CD8-positive, alpha-beta memory T cell (primary cell): ENCODE data around the gene PPP2R5C. TPM values are rescaled to one million over a fixed set of nuclear protein-coding genes. Genes with fewer than 3 reads are reported as not detected.

ENCODE experiments used
- CTCF ChIA-PET: fragments of 350-600 bp; sonication (Branson Sonifier 250); formaldehyde crosslinking; loops from one replicate; lab custom pipeline; 2021; ENCODE audit warnings: antibody characterized with exemption; lab: Charles Lee
- POLR2A ChIA-PET: fragments of 350-600 bp; sonication (Branson Sonifier 250); formaldehyde crosslinking; loops from one replicate; lab custom pipeline; 2021; ENCODE audit warnings: antibody characterized with exemption; lab: Charles Lee
- DNase-seq, 5 donors: peaks; one replicate each; pipeline versions ENCODE4 v3.0.0 to v3.0.0-alpha.2; 2020 to 2022; ENCODE audit warnings: mixed read lengths in 1 of 5
- H3K27ac ChIP-seq: one replicate; pipeline ENCODE4 v1.7.0; 2013; ENCODE audit warnings: low read depth, mild to moderate bottlenecking, low read length, moderate library complexity
- H3K27me3 ChIP-seq: 2 replicates; pipeline ENCODE4 v1.7.0; 2013; ENCODE audit warnings: low read length, mild to moderate bottlenecking; ENCODE audit not compliant: insufficient read depth, poor library complexity, severe bottlenecking
- H3K36me3 ChIP-seq: 2 replicates; pipeline ENCODE4 v1.7.0; 2013; ENCODE audit warnings: mild to moderate bottlenecking, low read length, moderate library complexity; ENCODE audit not compliant: insufficient read depth
- H3K4me1 ChIP-seq: 2 replicates; pipeline ENCODE4 v1.7.0; 2013; ENCODE audit warnings: mild to moderate bottlenecking, low read length, moderate library complexity; ENCODE audit not compliant: insufficient read depth
- H3K4me3 ChIP-seq: 2 replicates; pipeline ENCODE4 v1.7.0; 2013; ENCODE audit warnings: mild to moderate bottlenecking, low read length
- H3K9me3 ChIP-seq: 2 replicates; pipeline ENCODE4 v1.7.0; 2013; ENCODE audit warnings: mild to moderate bottlenecking, low read length
- H3K27ac Mint-ChIP-seq, 8 donors: one replicate each; pipeline ENCODE4 v1.8.0; 2020 to 2021; ENCODE audit warnings: mixed read lengths in 8 of 8, mild to moderate bottlenecking in 6 of 8, inconsistent platforms in 3 of 8, moderate library complexity in 3 of 8
- H3K27me3 Mint-ChIP-seq, 2 donors: one replicate each; pipeline ENCODE4 v1.8.0; 2020 to 2021; ENCODE audit warnings: mixed read lengths in 2 of 2, mild to moderate bottlenecking in 1 of 2, moderate library complexity in 1 of 2
- H3K36me3 Mint-ChIP-seq, 3 donors: one replicate each; pipeline ENCODE4 v1.8.0; 2020 to 2021; ENCODE audit warnings: mixed read lengths in 3 of 3, inconsistent platforms in 1 of 3, mild to moderate bottlenecking in 1 of 3
- H3K4me1 Mint-ChIP-seq, 3 donors: one replicate each; pipeline ENCODE4 v1.8.0; 2020 to 2021; ENCODE audit warnings: mixed read lengths in 3 of 3, inconsistent platforms in 1 of 3, mild to moderate bottlenecking in 1 of 3
- H3K4me3 Mint-ChIP-seq, 7 donors: one replicate each; pipeline ENCODE4 v1.8.0; 2020 to 2021; ENCODE audit warnings: mixed read lengths in 7 of 7, mild to moderate bottlenecking in 6 of 7, moderate library complexity in 4 of 7, inconsistent platforms in 2 of 7
- H3K9me3 Mint-ChIP-seq, 5 donors: one replicate each; pipeline ENCODE4 v1.8.0; 2020 to 2022; ENCODE audit warnings: mixed read lengths in 5 of 5, mild to moderate bottlenecking in 3 of 5, moderate library complexity in 2 of 5, inconsistent platforms in 1 of 5
- polyA plus RNA-seq: library from polyadenylated mRNA; unstranded; fragments of 300-500 nt; fragmentation: Illumina TruSeq; gene quantifications from one replicate; pipeline ENCODE4 v1.2.3, GENCODE V29; 2021
- total RNA-seq, 2 experiments: library from RNA; stranded (reverse); gene quantifications; one replicate each; pipeline ENCODE4 v1.2.3, GENCODE V29; 2021

Gene PPP2R5C
- total and polyA plus RNA-seq, 3 experiments from 2014 or later = 278 to 342 (median 307) TPM

DNA sequence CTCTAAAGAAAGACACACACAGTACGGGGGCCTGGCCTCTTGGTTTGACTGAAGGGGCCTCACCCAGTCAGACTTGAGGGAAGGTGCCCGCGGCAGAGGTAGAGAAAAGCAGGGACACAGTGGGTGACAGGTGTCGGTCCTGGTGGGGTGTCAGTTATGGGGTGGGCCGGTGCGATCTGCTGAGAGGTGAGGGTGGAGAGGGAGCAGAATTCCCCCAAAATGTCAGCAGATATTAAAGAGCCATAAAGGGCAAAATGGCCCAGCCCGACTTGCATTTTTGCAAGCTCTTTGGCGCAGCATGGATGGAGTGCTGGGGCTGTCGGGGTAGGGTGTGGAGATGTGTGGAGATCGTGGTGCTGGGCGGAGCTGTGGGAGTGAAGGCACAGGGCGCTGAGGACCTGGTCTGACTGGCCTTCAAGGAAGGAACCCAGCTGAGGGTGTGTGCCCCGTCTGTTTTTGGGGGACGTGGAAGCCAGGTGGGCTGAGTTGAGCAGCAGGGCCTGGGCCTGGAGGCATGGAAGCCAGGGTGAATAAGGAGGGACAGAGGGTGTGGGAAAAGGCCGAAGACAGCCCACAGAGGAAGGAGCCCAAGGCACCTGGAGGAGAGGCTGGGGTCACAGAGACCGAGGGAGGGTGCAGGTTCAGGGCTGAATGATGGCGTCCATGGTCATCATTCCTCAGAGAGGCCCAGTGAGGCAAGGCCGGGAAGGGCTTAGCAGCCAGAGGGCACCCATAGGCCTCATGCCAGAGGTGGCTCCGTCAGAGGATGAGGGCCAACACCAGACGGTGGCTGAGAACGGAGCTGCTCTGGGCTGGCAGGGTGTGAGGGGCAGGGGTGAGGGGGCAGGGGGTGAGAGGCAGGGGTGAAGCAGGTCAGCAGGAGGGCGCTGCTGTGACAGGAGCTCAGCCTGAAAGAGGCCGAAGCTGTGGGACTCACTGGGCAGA, 154.6 kb downstream of the PPP2R5C start:
- Mint-ChIP-seq H3K27me3 (no peaks in the 10 kb centered on the region), H3K9me3 (no peaks in the 10 kb centered on the region), H3K27ac (peak overlapping the region in 7 of 8 donors; percentile 14 to 97 (median 58)), H3K4me1 (peaks cover 0 to 6% (median 1%) of the 10 kb centered on the region in 3 donors), H3K4me3 (no peak overlapping the region), H3K36me3 (peaks cover 0 to 89% (median 17%) of the 10 kb centered on the region in 3 donors)
- DNase-seq = no peak
- Histone ChIP-seq H3K9me3 (no peaks in the 10 kb centered on the region), H3K27ac (no peak overlapping the region), H3K36me3 (peaks cover 54% of the 10 kb centered on the region), H3K27me3 (no peaks in the 10 kb centered on the region), H3K4me1 (no peaks in the 10 kb centered on the region), H3K4me3 (no peak overlapping the region)
- ChIA-PET CTCF (no interaction called here), POLR2A (no interaction called here)

DNA sequence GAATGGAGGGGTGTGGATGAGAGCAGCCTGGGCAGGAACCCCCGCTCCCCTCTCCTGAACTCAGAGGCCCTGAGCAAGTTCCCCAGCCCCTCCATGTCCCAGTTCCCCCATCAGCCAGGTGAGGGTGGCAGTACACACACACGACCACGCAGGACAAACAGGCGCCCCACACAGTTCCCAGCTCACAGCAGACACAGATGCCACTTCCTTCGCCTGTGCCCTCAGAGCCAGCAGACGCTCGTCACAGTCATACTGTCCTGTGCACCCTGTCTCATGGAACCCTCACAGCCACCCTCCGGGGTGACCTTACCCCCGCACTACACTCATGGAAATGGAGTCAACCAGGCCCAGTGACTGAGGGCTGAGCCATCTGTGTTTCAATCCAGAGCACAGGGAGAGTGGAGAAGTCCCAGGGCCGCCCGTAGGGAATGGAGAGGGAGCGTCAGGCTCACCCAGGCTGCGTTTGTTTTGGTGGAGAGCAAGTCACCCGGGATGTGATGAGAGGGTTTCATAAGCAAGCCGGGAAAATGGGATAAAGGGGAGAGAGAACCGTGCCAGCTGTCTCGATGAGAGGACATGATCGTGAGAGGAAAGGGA, 155.4 kb downstream of the PPP2R5C start:
- Histone ChIP-seq H3K9me3 (no peaks in the 10 kb centered on the region), H3K27ac (no peak overlapping the region), H3K4me3 (no peak overlapping the region), H3K27me3 (no peaks in the 10 kb centered on the region), H3K36me3 (peaks cover 54% of the 10 kb centered on the region), H3K4me1 (no peaks in the 10 kb centered on the region)
- H3K27me3 Mint-ChIP-seq = no peaks in the 10 kb centered on the region
- H3K4me1 Mint-ChIP-seq = peaks cover 0 to 6% (median 1%) of the 10 kb centered on the region in 3 donors
- ChIA-PET CTCF (no interaction called here), POLR2A (interaction anchor here (0.5 kb wide), 1 partner anchor 12 kb away, joined by 3 read pairs; no protein-coding TSS in a partner anchor)
- no peak overlapping the region for H3K4me3 Mint-ChIP-seq
- no peaks in the 10 kb centered on the region for H3K9me3 Mint-ChIP-seq
- H3K27ac Mint-ChIP-seq = peak overlapping the region in 7 of 8 donors; percentile 18 to 84 (median 66)
- peaks cover 0 to 90% (median 19%) of the 10 kb centered on the region in 3 donors for H3K36me3 Mint-ChIP-seq
- no peak for DNase-seq

DNA sequence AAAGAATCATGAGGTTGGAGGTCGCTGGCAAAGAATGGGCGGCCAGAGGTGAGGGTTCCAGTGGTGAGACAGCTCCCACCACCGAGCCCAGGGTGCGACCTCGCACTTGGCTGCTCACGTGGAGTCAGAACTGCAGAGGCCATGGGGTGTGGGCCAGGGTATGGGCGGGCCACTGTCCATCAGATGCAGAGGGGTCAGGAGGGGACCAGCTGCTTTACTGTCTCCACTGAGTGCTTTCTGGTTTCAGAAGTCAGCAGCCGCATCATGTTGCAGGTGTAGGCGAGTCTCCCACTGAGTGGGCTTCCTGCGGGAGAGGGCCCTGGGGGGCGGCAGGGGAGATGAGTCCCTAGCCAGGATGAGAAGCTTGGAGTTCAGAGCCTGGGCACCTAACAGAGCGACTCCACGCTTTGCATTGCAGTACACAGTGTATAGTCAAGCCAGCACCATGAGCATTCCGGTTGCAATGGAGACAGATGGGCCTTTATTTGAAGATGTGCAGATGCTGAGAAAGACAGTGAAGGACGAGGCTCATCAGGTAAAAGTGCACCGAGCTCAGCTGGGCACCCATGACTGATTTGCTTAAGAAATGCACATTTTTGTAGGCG, 156.0 kb downstream of the PPP2R5C start:
- peaks cover 0 to 86% (median 17%) of the 10 kb centered on the region in 3 donors for H3K36me3 Mint-ChIP-seq
- H3K4me1 Mint-ChIP-seq = peaks cover 0 to 6% (median 1%) of the 10 kb centered on the region in 3 donors
- no peak for DNase-seq
- no peaks in the 10 kb centered on the region for H3K9me3 Mint-ChIP-seq
- H3K27me3 Mint-ChIP-seq = no peaks in the 10 kb centered on the region
- no peak overlapping the region for H3K4me3 ChIP-seq
- H3K4me3 Mint-ChIP-seq = no peak overlapping the region
- H3K36me3 ChIP-seq = peaks cover 52% of the 10 kb centered on the region
- no peaks in the 10 kb centered on the region for H3K9me3 ChIP-seq
- H3K27ac ChIP-seq = no peak overlapping the region
- no peaks in the 10 kb centered on the region for H3K4me1 ChIP-seq
- H3K27ac Mint-ChIP-seq = peak overlapping the region in 6 of 8 donors; percentile 18 to 69 (median 52)
- no peaks in the 10 kb centered on the region for H3K27me3 ChIP-seq
- CTCF ChIA-PET = interaction anchor here (0.8 kb wide), 1 partner anchor 13 kb away, joined by 3 read pairs; no protein-coding TSS in a partner anchor
- POLR2A ChIA-PET = no interaction called here

DNA sequence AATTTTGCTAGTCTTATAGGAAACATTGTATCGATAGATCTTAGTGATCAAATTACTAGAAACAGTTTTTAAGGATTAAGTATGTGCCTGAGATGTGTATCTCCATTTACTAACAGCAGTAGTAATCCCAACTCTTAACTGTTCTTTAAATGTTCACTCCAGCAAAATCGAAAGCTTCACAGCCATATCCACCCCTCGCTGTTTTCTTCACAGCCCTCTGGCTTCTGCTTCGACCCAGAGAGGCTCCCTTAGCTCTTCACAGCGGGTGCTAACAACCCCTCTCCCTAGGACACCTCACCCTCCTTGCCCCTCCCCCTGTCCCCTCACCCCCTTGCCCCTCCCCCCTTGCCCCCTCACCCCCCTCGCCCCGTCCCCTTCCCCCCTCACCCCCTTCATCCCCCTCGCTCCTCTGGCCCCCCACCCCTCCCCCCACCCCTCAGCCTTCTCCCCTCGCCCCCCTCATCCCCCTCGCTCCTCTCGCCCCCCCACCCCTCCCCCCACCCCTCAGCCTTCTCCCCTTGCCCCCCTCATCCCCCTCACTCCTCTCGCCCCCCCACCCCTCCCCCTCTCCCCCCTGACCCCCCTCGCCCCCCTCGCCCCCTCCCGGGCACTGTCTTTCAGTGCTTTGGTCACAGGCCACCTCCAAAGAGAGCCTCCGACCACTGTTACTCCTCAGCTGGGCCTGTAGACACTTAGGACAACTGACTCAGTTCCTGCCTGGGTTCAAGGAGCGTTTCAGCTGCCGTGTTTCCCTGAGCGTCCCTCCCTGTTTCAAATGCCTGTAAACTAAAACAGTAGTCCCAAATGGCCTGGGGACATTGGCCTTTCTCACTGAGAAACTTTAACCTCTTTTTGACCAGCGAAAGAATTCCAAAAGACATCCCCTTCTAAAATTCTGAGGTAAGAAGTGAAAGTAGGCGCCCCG, 156.8 kb downstream of the PPP2R5C start:
- Mint-ChIP-seq H3K36me3 (peaks cover 0 to 85% (median 16%) of the 10 kb centered on the region in 3 donors), H3K9me3 (no peaks in the 10 kb centered on the region), H3K4me1 (peaks cover 0 to 6% (median 1%) of the 10 kb centered on the region in 3 donors), H3K27me3 (no peaks in the 10 kb centered on the region), H3K27ac (peak overlapping the region in 3 of 8 donors; percentile 48 to 97 (median 81)), H3K4me3 (no peak overlapping the region)
- Histone ChIP-seq H3K27ac (no peak overlapping the region), H3K4me3 (no peak overlapping the region), H3K9me3 (no peaks in the 10 kb centered on the region), H3K27me3 (no peaks in the 10 kb centered on the region), H3K4me1 (no peaks in the 10 kb centered on the region), H3K36me3 (peaks cover 52% of the 10 kb centered on the region)
- ChIA-PET CTCF (interaction anchor here (0.8 kb wide), 1 partner anchor 14 kb away, joined by 3 read pairs; no protein-coding TSS in a partner anchor), POLR2A (no interaction called here)
- DNase-seq = no peak

DNA sequence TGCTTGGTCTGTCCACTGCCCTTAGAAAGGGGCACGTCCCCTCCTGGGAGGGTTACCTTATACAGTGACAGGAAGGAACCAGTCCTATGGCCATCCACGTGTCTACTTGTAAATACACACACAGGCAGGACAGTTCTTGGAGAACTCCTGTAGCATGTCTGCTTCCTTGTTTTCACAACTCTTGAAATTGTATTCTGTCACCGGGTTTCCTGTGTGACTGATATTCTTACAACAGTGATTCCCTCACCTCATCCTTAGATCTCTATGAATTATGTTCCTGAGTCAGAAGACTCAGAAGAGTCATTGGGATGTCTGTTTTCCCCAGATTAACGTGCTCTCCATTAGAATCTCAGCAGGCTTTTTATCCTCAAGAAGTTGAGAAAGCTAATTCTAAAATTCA, 158.8 kb downstream of the PPP2R5C start:
- DNase-seq = no peak
- H3K9me3 ChIP-seq = no peaks in the 10 kb centered on the region
- Mint-ChIP-seq H3K27me3 (no peaks in the 10 kb centered on the region), H3K4me3 (no peak overlapping the region), H3K9me3 (no peaks in the 10 kb centered on the region), H3K4me1 (peaks cover 0 to 6% (median 1%) of the 10 kb centered on the region in 3 donors), H3K27ac (peak overlapping the region in 4 of 8 donors; percentile 12 to 53 (median 32)), H3K36me3 (peaks cover 0 to 84% (median 17%) of the 10 kb centered on the region in 3 donors)
- ChIA-PET CTCF (no interaction called here), POLR2A (no interaction called here)
- no peaks in the 10 kb centered on the region for H3K27me3 ChIP-seq
- H3K4me1 ChIP-seq = no peaks in the 10 kb centered on the region
- H3K36me3 ChIP-seq = peaks cover 33% of the 10 kb centered on the region
- H3K4me3 ChIP-seq = no peak overlapping the region
- no peak overlapping the region for H3K27ac ChIP-seq

DNA sequence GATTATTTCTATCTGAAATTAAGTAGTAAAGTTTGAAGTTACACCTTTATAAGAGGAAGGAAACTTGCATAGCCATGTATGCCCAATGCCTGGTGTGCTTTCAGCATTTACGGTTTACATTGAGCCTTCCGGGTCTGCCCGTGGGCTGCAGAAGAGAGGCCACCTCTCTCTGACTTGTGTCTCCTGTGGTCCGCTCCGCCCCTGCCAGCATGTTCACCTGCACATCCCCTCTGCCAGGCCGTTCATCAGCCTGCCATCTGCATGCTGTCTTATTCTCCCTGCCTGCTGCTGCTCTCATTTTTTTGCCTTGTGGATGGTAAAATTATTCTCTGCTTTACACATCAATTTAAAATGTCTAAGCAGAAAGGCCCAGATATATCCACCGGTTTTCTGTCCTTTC, 161.4 kb downstream of the PPP2R5C start:
- POLR2A ChIA-PET = no interaction called here
- H3K9me3 Mint-ChIP-seq = no peaks in the 10 kb centered on the region
- Histone ChIP-seq H3K9me3 (no peaks in the 10 kb centered on the region), H3K36me3 (peaks cover 26% of the 10 kb centered on the region), H3K4me3 (no peak overlapping the region), H3K27me3 (no peaks in the 10 kb centered on the region), H3K4me1 (no peaks in the 10 kb centered on the region), H3K27ac (no peak overlapping the region)
- peaks cover 0 to 82% (median 17%) of the 10 kb centered on the region in 3 donors for H3K36me3 Mint-ChIP-seq
- CTCF ChIA-PET = no interaction called here
- peak overlapping the region in 4 of 8 donors; percentile 4 to 83 (median 56) for H3K27ac Mint-ChIP-seq
- H3K27me3 Mint-ChIP-seq = no peaks in the 10 kb centered on the region
- no peak for DNase-seq
- no peak overlapping the region for H3K4me3 Mint-ChIP-seq
- H3K4me1 Mint-ChIP-seq = peaks cover 0 to 1% (median 0%) of the 10 kb centered on the region in 3 donors

DNA sequence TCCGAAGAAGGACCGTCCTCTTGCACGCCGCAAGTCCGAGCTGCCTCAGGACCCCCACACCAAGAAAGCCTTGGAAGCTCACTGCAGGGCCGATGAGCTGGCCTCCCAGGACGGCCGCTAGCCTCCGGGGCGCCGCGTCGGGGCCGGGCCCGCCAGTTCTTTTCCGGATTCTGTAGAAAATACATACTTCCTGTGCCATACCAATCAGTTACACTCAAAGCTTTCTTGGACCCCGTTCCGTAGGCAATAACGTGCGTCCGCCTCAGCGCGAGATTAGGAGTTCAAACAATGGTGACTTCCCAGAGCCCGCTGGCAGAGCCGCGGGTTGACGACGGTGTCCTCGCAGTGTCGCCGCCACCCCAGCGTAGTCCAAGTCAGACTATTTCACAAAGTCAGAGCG, 163.6 kb downstream of the PPP2R5C start:
- H3K4me3 ChIP-seq = no peak overlapping the region
- no peaks in the 10 kb centered on the region for H3K4me1 ChIP-seq
- no peak for DNase-seq
- no peaks in the 10 kb centered on the region for H3K27me3 ChIP-seq
- H3K9me3 Mint-ChIP-seq = no peaks in the 10 kb centered on the region
- H3K36me3 Mint-ChIP-seq = peaks cover 0 to 82% (median 14%) of the 10 kb centered on the region in 3 donors
- H3K27ac ChIP-seq = no peak overlapping the region
- ChIA-PET CTCF (no interaction called here), POLR2A (interaction anchor here (0.5 to 1.0 kb wide), 2 partner anchors 11 to 23 kb away, joined by 3 to 4 read pairs; no protein-coding TSS in a partner anchor)
- no peaks in the 10 kb centered on the region for H3K9me3 ChIP-seq
- no peak overlapping the region for H3K4me3 Mint-ChIP-seq
- H3K36me3 ChIP-seq = peaks cover 24% of the 10 kb centered on the region
- H3K27ac Mint-ChIP-seq = peak overlapping the region in 3 of 8 donors; percentile 28 to 54 (median 34)
- peaks cover 0 to 2% (median 0%) of the 10 kb centered on the region in 3 donors for H3K4me1 Mint-ChIP-seq
- H3K27me3 Mint-ChIP-seq = no peaks in the 10 kb centered on the region
